HG03342 (cell line): ENCODE measurements around the gene DOLK.

Source experiments
- ATAC-seq: cut with Tn5 transposase; IDR thresholded peaks from one replicate; pipeline ENCODE4 v1.9.1; 2021; ENCODE audit warnings: mild to moderate bottlenecking, moderate library complexity; ENCODE audit not compliant: unreplicated experiment

DOLK gene

GRCh38 chr9:128936171-128936865 lies 11.1 kb downstream of the DOLK start:
- ATAC-seq, result no peak

- ATAC-seq, result no peak
Measured at GRCh38 chr9:128933731-128934130, 13.7 kb downstream of the DOLK start.

GRCh38 chr9:128929560-128929959 lies 17.8 kb downstream of the DOLK start:
- ATAC-seq, result no peak

- ATAC-seq, result no peak
Measured at GRCh38 chr9:128928624-128929023, 18.8 kb downstream of the DOLK start.

- ATAC-seq, result no peak
Measured at GRCh38 chr9:128927731-128928411, 19.5 kb downstream of the DOLK start.

GRCh38 chr9:128923493-128923883 lies 23.9 kb downstream of the DOLK start:
- ATAC-seq, result no peak

GRCh38 chr9:128921881-128922763 lies 25.3 kb downstream of the DOLK start:
- ATAC-seq, result no peak

GRCh38 chr9:128920381-128921058 lies 26.9 kb downstream of the DOLK start, which contains the start of gene PHYHD1:
Gene PHYHD1 (plus strand): TSS chr9:128920982. CDS start chr9:128922324, 1,342 bp downstream.
- no peak for ATAC-seq

GRCh38 chr9:128919402-128920089 lies 27.9 kb downstream of the DOLK start:
- no peak for ATAC-seq

GRCh38 chr9:128918921-128919320 lies 28.5 kb downstream of the DOLK start:
- ATAC-seq, result no peak

GRCh38 chr9:128917151-128917849 lies 30.1 kb downstream of the DOLK start:
- no peak for ATAC-seq

GRCh38 chr9:128916745-128917144 lies 30.7 kb downstream of the DOLK start:
- no peak for ATAC-seq

- ATAC-seq, result no peak
Measured at GRCh38 chr9:128916204-128916603, 31.2 kb downstream of the DOLK start.

- ATAC-seq, result no peak
Measured at GRCh38 chr9:128913995-128914772, 33.2 kb downstream of the DOLK start.

- ATAC-seq, result no peak
Measured at GRCh38 chr9:128913048-128913900, 34.1 kb downstream of the DOLK start.

GRCh38 chr9:128912270-128912853 lies 35.0 kb downstream of the DOLK start:
- ATAC-seq, result no peak

- ATAC-seq, result no peak
Measured at GRCh38 chr9:128911529-128912035, 35.8 kb downstream of the DOLK start.
